ENCODE results near the gene MSI1.

DNA sequence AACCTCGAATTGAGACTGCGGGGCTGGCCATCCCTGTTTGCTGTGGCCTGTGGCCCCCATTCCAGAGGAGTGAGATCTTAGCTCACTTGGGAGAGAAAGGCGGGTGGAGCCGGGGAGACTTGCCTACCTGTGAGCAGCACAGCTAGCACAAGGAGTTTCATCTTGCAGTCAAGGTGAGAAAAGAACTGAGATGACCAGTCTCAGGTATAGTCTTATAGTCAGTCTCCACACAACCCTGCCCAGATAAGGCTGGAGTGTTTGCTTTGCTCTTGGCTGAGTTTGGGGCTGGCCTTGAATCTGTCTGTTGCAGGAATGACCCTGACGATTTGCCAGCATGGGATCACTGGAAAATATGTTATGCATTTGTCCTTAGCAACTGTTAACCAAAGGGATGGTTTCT lies 41.4 kb downstream of the MSI1 start, which contains the start of gene PLA2G1B:
- TF ChIP-seq POLR2A (IDR thresholded peaks at IDR 0.05; ENCODE audit: low read depth, low read length) (no peak), POLR2AphosphoS5 (IDR thresholded peaks at IDR 0.05; ENCODE audit: low read depth, low read length) (no peak), TAF1 (IDR thresholded peaks at IDR 0.05; ENCODE audit: borderline replicate concordance, low read depth, low read length) (no peak)
